HFFc6 (cell line): ENCODE data around the gene NBDY. TPM values are rescaled to one million over a fixed set of nuclear protein-coding genes. Genes with fewer than 3 reads are reported as not detected.

Experiments used
- DNase-seq: peaks from one replicate; pipeline ENCODE4 v3.0.0-alpha.2; 2018
- H3K27ac Mint-ChIP-seq: 2 replicates; pipeline ENCODE4 v1.8.0; 2020; ENCODE audit warnings: mild to moderate bottlenecking, mixed read lengths
- H3K27me3 Mint-ChIP-seq: 2 replicates; pipeline ENCODE4 v1.8.0; 2021; ENCODE audit warnings: mild to moderate bottlenecking, moderate library complexity, mixed read lengths; ENCODE audit not compliant: insufficient read depth
- H3K36me3 Mint-ChIP-seq: 2 replicates; pipeline ENCODE4 v1.8.0; 2021; ENCODE audit warnings: low read depth, mixed read lengths
- H3K4me1 Mint-ChIP-seq: 2 replicates; pipeline ENCODE4 v1.8.0; 2020; ENCODE audit warnings: low read depth, mixed read lengths
- H3K4me3 Mint-ChIP-seq: 2 replicates; pipeline ENCODE4 v1.8.0; 2020; ENCODE audit warnings: mild to moderate bottlenecking, moderate library complexity, mixed read lengths
- H3K9me3 Mint-ChIP-seq: 2 replicates; pipeline ENCODE4 v1.8.0; 2020; ENCODE audit warnings: mild to moderate bottlenecking, mixed read lengths
- total RNA-seq, 6 experiments: library from RNA; stranded (reverse); fragmentation: NEBNext Ultra II Directional; extraction: Animal tissue kit (Norgen Biotek cat#: 25700); gene quantifications; 2 replicates in 1 of 6; 3 replicates in 5 of 6; pipeline ENCODE4 v1.2.3, GENCODE V29; 2021
- TF ChIP-seq, protein P1 (sequence below): fragments of 200-600 bp; sonication (generic); IDR thresholded peaks from 2 replicates; pipeline ENCODE4 v1.5.0; 2021; ENCODE audit warnings: antibody characterized with exemption, mild to moderate bottlenecking

NBDY gene
- total RNA-seq, 6 experiments from 2014 or later: 61.2 to 78.7 (median 68.3) TPM

DNA sequence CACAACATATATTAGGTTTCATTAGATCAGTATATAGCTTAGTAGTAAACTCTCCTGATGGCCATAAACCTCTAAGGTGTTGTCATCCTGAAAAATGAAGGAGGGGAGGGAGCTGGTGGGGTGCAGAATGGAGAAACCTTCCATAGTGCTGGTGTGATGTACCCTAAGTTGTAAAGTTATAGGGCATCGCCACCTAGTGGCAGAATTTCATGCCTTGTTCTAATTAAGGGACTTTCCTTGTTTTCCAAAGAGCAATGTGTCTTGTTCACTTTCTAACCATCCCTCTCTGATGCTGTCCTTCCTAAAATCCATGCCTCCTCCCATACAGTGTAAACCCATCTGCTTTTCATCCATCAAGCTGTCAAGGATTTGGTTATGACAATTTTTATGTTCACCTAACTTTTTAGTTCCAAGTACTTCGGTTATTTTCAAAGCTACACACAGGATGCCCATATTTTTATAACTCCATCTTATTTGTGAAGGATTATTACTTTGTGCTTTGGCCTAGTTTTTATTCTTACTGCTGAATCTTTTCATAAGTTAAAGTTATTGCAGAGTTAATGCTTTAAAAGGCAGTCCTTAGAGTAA lies 4.5 kb downstream of the NBDY start:
- Mint-ChIP-seq H3K4me1 (peaks cover 20% of the 10 kb centered on the region), H3K9me3 (no peaks in the 10 kb centered on the region), H3K4me3 (no peak overlapping the region), H3K27me3 (peaks cover 3% of the 10 kb centered on the region; the same call in 1 of the 2 replicates), H3K27ac (no peak overlapping the region), H3K36me3 (peaks cover 9% of the 10 kb centered on the region)
- TF ChIP-seq, protein P1, sequence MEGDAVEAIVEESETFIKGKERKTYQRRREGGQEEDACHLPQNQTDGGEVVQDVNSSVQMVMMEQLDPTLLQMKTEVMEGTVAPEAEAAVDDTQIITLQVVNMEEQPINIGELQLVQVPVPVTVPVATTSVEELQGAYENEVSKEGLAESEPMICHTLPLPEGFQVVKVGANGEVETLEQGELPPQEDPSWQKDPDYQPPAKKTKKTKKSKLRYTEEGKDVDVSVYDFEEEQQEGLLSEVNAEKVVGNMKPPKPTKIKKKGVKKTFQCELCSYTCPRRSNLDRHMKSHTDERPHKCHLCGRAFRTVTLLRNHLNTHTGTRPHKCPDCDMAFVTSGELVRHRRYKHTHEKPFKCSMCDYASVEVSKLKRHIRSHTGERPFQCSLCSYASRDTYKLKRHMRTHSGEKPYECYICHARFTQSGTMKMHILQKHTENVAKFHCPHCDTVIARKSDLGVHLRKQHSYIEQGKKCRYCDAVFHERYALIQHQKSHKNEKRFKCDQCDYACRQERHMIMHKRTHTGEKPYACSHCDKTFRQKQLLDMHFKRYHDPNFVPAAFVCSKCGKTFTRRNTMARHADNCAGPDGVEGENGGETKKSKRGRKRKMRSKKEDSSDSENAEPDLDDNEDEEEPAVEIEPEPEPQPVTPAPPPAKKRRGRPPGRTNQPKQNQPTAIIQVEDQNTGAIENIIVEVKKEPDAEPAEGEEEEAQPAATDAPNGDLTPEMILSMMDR: peak; percentile 80
- peak; percentile 34 for DNase-seq

- TF ChIP-seq, protein P1: no peak
- H3K27me3 Mint-ChIP-seq: no peaks in the 10 kb centered on the region
- DNase-seq: no peak
- H3K36me3 Mint-ChIP-seq: peaks cover 22% of the 10 kb centered on the region
- no peaks in the 10 kb centered on the region for H3K9me3 Mint-ChIP-seq
- no peak overlapping the region for H3K4me3 Mint-ChIP-seq
- no peak overlapping the region for H3K27ac Mint-ChIP-seq
- H3K4me1 Mint-ChIP-seq: peaks cover 18% of the 10 kb centered on the region
Measured at GRCh38 chrX:56736219-56736618, 7.2 kb downstream of the NBDY start.

DNA sequence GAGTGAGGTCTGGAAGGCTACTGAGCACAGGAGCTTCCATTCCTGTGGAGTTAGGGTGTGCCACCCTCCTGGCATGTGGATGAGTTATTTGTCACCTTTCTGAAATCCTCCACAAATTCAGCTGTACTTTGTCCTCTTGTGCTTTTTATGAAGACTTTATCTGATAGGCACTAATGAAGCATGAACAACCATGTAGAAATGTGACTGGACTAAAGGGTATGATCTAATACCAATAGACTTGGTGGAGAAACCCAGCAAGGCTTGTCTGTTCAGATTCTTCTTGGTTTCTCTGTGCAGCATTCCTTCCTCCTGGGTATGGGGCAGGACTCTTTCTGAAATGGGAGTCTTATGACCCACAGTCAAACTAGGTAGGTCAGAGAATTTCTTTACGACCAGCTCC lies 9.6 kb downstream of the NBDY start:
- no peak overlapping the region for H3K4me3 Mint-ChIP-seq
- H3K36me3 Mint-ChIP-seq: peaks cover 40% of the 10 kb centered on the region
- H3K4me1 Mint-ChIP-seq: peaks cover 13% of the 10 kb centered on the region
- DNase-seq: peak; percentile 26
- H3K27ac Mint-ChIP-seq: peak overlapping the region; percentile 43; the same call in 1 of the 2 replicates
- H3K27me3 Mint-ChIP-seq: no peaks in the 10 kb centered on the region
- no peaks in the 10 kb centered on the region for H3K9me3 Mint-ChIP-seq
- TF ChIP-seq, protein P1: no peak

- DNase-seq: peak; percentile 59
- Mint-ChIP-seq H3K27ac (peak overlapping the region; percentile 38; the same call in 1 of the 2 replicates), H3K36me3 (peaks cover 47% of the 10 kb centered on the region)
Measured at GRCh38 chrX:56744996-56745395, 16.0 kb downstream of the NBDY start.

GRCh38 chrX:56746996-56747395 lies 18.0 kb downstream of the NBDY start:
- Mint-ChIP-seq H3K36me3 (peaks cover 27% of the 10 kb centered on the region), H3K27ac (no peak overlapping the region; the same call in 1 of the 2 replicates), H3K9me3 (no peaks in the 10 kb centered on the region), H3K4me3 (no peak overlapping the region), H3K27me3 (no peaks in the 10 kb centered on the region), H3K4me1 (peaks cover 45% of the 10 kb centered on the region)
- DNase-seq: no peak
- TF ChIP-seq, protein P1: no peak

More at GRCh38 chrX:56744996-56745395, 16.0 kb downstream of the NBDY start:
- TF ChIP-seq, protein P1: no peak
- Mint-ChIP-seq H3K27me3 (no peaks in the 10 kb centered on the region), H3K4me3 (no peak overlapping the region), H3K4me1 (peaks cover 30% of the 10 kb centered on the region), H3K9me3 (no peaks in the 10 kb centered on the region)
